Upper lobe of right lung (tissue), 1 donor: Measurements from ENCODE around the gene CILP2. TPM values are rescaled to one million over a fixed set of nuclear protein-coding genes. Genes with fewer than 3 reads are reported as not detected.

Experiments used
- ATAC-seq: fragments of 200-7000 bp; cut with Tn5 transposase; one replicate; pipeline ENCODE4 v1.9.1; 2020; ENCODE audit warnings: mild to moderate bottlenecking, moderate library complexity
- DNase-seq: peaks from one replicate; pipeline ENCODE4 v3.0.0-alpha.2; 2020
- H3K27ac ChIP-seq: fragments of 200-600 bp; one replicate; pipeline ENCODE4 v1.8.0; 2022
- H3K27me3 ChIP-seq: fragments of 200-600 bp; one replicate; pipeline ENCODE4 v1.8.0; 2022; ENCODE audit warnings: mild to moderate bottlenecking
- H3K36me3 ChIP-seq: fragments of 200-600 bp; one replicate; pipeline ENCODE4 v1.8.0; 2022
- H3K4me1 ChIP-seq: fragments of 200-600 bp; one replicate; pipeline ENCODE4 v1.8.0; 2022
- H3K4me3 ChIP-seq: fragments of 200-600 bp; one replicate; pipeline ENCODE4 v1.8.0; 2022; ENCODE audit warnings: mild to moderate bottlenecking
- H3K9me3 ChIP-seq: fragments of 200-600 bp; one replicate; pipeline ENCODE4 v1.8.0; 2022
- CTCF ChIP-seq: fragments of 200-600 bp; IDR thresholded peaks from one replicate; pipeline ENCODE4 v1.8.0; 2022; ENCODE audit warnings: antibody characterized with exemption
- intact Hi-C: fragments of 100-400 bp; cut with DNase I; formaldehyde crosslinking; loops from one replicate; pipeline ENCODE4 v1.11.0; 2022
- total RNA-seq: library from RNA; stranded (reverse); fragmentation: NEBNext Ultra II Directional; extraction: Animal tissue kit (Norgen Biotek cat#: 25700); gene quantifications from one replicate; pipeline ENCODE4 v1.2.1, GENCODE V29; 2021
- donor health status: DM: no; HTN: yes; CAD: no; lungs with severe emphysema.

The CILP2 gene
- total RNA-seq, 1 donor from 2014 or later, result 0.41 TPM

- intact Hi-C loops, result loop anchor here (5.0 to 10.0 kb wide), 2 partner anchors 110 to 423 kb away; partner anchors contain the start of gene GMIP
- Histone ChIP-seq H3K9me3 (no peaks in the 10 kb centered on the region), H3K4me1 (peaks cover 7% of the 10 kb centered on the region), H3K27me3 (no peaks in the 10 kb centered on the region), H3K36me3 (peaks cover 15% of the 10 kb centered on the region), H3K27ac (no peak overlapping the region), H3K4me3 (no peak overlapping the region)
- TF ChIP-seq CTCF, result peak; percentile 94
- DNase-seq (peak; percentile 91), ATAC-seq (peak; percentile 84)
These were observed 5.9 kb upstream of the CILP2 start for GRCh38 chr19:19531951-19532805.

- ATAC-seq, result no peak
These were observed 5.0 kb upstream of the CILP2 start for GRCh38 chr19:19532806-19533701.

GRCh38 chr19:19533841-19534240, 4.2 kb upstream of the CILP2 start:
- Histone ChIP-seq H3K9me3 (no peaks in the 10 kb centered on the region), H3K27me3 (peaks cover 12% of the 10 kb centered on the region), H3K4me1 (peaks cover 18% of the 10 kb centered on the region), H3K27ac (no peak overlapping the region), H3K36me3 (no peaks in the 10 kb centered on the region), H3K4me3 (no peak overlapping the region)
- DNase-seq (no peak), ATAC-seq (no peak)
- intact Hi-C loops, result loop anchor here (5.0 to 10.0 kb wide), 2 partner anchors 108 to 421 kb away; partner anchors contain the start of gene GMIP
- no peak for TF ChIP-seq CTCF

More at GRCh38 chr19:19532806-19533701, 5.0 kb upstream of the CILP2 start:
- no peak for TF ChIP-seq CTCF
- H3K27ac ChIP-seq, result no peak overlapping the region
- H3K27me3 ChIP-seq, result peaks cover 4% of the 10 kb centered on the region
- H3K36me3 ChIP-seq, result peaks cover 6% of the 10 kb centered on the region
- no peaks in the 10 kb centered on the region for H3K9me3 ChIP-seq
- DNase-seq, result no peak
- intact Hi-C loops, result loop anchor here (5.0 to 10.0 kb wide), 2 partner anchors 109 to 422 kb away; partner anchors contain the start of gene GMIP
- peaks cover 10% of the 10 kb centered on the region for H3K4me1 ChIP-seq
- H3K4me3 ChIP-seq, result no peak overlapping the region

- H3K4me1 ChIP-seq, result peaks cover 18% of the 10 kb centered on the region
- H3K27me3 ChIP-seq, result peaks cover 20% of the 10 kb centered on the region
- no peak overlapping the region for H3K4me3 ChIP-seq
- H3K9me3 ChIP-seq, result no peaks in the 10 kb centered on the region
- TF ChIP-seq CTCF, result no peak
- DNase-seq (no peak), ATAC-seq (no peak)
- H3K36me3 ChIP-seq, result no peaks in the 10 kb centered on the region
- H3K27ac ChIP-seq, result no peak overlapping the region
- intact Hi-C loops, result loop anchor here (5.0 to 10.0 kb wide), 2 partner anchors 108 to 420 kb away; partner anchors contain the start of gene GMIP
These were observed 3.4 kb upstream of the CILP2 start for GRCh38 chr19:19534556-19535265.
